Right lung (tissue), 5 donors: ENCODE results near the gene HLA-DMB. TPM values are rescaled to one million over a fixed set of nuclear protein-coding genes. Genes with fewer than 3 reads are reported as not detected.

Source experiments
- DNase-seq, 2 donors: peaks; one replicate each; pipeline ENCODE4 v3.0.0-alpha.2; 2013
- polyA plus RNA-seq, 5 donors: library from polyadenylated mRNA; unstranded; fragments of 120-200 nt; gene quantifications; one replicate each; pipeline versions ENCODE4 v1.2.1 to v1.2.3, GENCODE V29; 2013; ENCODE audit warnings: inconsistent platforms in 1 of 5, low replicate concordance in 1 of 5; ENCODE audit not compliant: insufficient read length in 5 of 5, insufficient read depth in 1 of 5

Gene HLA-DMB
- polyA plus RNA-seq, 5 donors: 7.7 to 11.0 (median 8.4) TPM

DNA sequence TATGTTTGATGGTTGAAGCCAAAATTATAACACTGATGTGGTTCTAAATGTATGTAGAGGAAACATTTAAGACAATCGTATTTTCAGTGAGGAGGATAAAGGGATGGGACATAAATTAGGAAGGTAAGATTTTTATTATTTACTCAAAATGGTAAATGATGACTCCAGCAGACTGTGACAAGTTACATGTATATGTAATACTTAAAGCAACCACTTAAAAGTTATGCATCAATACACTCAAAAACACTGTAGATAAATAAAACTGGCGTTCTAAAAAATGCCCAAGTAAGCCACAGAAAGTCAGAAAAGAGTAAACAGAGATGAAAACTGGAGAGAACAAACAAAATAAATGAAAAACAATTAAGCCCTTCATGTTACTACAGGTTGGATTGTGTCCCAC lies 18.7 kb downstream of the HLA-DMB start:
- DNase-seq: no peak

- DNase-seq: no peak
Measured at GRCh38 chr6:32920715-32921114, 20.1 kb downstream of the HLA-DMB start.

- no peak for DNase-seq
Measured at GRCh38 chr6:32912951-32913350, 27.9 kb downstream of the HLA-DMB start.

DNA sequence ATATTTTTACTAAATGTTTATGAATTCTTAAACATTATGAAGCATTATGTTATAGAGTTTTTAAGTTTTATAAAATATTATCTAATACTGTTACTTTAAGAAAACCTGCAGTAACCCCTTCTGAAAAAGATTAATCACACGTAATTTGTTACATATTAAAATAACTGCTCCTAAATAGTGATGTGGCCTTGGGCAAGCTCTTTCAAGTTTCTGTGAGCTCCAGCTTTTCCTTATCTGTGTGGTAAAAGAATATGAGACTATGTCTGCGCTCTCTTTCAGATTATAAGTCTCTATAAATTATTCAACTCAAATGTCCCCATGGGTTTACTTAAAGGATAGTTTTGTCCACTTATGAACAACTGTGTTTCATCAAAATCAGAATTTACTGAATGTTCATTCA lies 31.9 kb downstream of the HLA-DMB start:
- no peak for DNase-seq

DNA sequence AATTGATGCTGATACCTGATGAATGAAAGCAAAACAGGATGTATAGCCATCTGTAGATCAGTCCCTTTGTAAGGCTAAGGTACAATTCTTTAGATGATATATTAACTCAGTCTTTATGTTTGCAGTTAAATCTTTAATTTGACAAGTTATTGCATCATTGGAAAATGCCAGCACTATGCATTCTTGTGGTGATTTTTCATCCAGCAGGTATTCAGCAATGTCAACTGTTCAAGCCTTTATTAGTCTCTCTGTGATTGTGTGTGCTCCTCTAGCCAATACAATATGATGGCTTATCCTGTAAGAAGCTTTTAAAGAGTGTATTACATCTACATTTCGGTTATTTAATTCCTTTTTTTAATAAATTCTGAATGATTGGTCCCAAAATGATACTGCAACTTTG lies 34.3 kb downstream of the HLA-DMB start:
- DNase-seq: no peak

DNA sequence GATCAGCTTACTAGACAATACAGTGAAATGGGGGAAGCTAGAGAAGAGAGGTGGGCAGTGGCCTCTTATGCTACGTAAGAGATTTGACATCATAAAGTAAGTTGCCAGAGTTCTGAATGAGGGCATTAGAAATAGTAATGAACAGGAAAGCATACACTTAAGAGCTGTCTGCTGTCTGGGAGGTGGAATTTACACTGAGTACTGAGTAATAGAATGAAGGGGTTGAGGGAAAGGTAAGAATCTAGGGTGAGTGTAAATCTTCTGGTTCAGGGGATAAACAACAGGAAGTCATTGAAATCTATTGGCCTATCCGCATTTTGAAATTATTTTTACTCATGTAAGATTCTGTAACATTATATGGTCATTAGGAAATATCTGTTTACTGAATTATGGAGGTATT lies 35.8 kb downstream of the HLA-DMB start:
- DNase-seq: no peak

DNA sequence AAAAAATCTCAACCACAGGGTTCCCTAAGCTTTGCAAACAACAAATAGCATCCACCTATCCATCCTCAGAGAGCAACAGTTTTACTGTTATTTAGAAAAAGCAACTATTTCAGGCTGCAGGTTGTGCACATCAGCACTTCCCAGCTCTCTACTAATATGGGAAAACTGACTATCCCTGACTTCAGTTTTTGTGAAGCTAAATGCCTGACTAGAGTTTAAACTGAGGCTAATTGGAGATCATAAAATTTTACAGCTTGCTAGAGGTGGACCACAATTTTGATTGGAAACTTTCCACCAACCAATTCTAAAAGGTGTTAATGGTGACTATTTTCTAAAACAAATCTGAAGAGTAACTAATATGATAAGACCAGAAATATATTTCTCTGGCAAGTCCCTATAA lies 36.9 kb downstream of the HLA-DMB start:
- no peak for DNase-seq

- DNase-seq: no peak
Measured at GRCh38 chr6:32895006-32895345, 45.9 kb downstream of the HLA-DMB start.

GRCh38 chr6:32894085-32895005 lies 46.5 kb downstream of the HLA-DMB start:
- peak; percentile 96 to 97 for DNase-seq

- DNase-seq: no peak
Measured at GRCh38 chr6:32890831-32891230, 50.0 kb downstream of the HLA-DMB start.

- no peak for DNase-seq
Measured at GRCh38 chr6:32889533-32889932, 51.3 kb downstream of the HLA-DMB start.

GRCh38 chr6:32888576-32888975 lies 52.3 kb downstream of the HLA-DMB start:
- no peak for DNase-seq

DNA sequence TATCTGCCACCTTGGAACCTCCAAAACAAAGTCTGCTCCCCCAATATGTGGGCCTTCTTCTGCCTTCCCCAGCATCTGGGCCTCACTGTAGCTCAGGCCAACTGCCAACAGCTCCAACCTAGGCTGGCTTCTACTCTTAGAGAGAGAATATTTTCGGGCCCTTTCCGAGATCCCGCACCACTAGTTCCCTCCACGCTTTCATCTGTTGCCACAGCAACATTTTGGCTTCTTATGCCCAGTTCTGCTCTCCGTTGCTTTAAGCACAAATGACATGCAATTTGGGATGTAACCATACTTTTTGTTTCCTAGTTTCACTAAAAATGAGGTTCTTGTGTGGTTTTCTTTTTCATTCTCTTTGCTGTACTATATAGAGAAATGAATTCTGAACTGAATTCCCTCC lies 53.2 kb downstream of the HLA-DMB start:
- no peak for DNase-seq

- no peak for DNase-seq
Measured at GRCh38 chr6:32886681-32887383, 54.0 kb downstream of the HLA-DMB start.

DNA sequence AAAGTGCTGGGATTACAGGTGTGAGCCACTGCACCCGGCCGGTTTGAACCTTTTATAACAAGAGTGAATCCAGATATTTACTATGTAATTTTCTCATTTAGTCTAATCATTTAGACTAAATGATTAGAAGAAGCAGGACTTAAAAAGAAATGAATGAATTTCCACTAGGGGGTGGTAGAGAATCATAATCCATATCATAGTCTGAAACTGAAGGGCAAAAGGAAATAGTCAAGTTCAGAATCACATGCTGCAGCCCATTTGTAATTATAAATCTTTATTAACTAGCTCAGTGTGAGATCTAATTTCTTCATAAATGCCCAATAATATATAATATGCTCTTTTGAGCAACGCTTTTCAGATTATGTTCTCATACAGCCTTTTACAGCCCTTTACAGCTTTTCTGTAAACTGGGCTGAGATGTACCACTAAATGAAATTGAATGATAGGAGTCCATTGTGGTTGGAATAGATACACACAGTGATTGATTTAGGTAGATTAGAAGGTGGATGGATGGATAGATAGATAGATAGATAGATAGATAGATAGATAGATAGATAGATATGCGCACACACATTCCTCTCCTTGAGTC lies 55.0 kb downstream of the HLA-DMB start:
- DNase-seq: peak; percentile 47 to 60

Other genes with a start within 250 kb of the HLA-DMB start
- gene HLA-DQA2, start 199.6 kb downstream of the HLA-DMB start, polyA plus RNA-seq: 1 to 10 TPM in 4 of 5 donors, under 1 TPM in 1; 0.45 to 2.0 (median 1.2) TPM
- 1 to 10 TPM in 3 of 5 donors, under 1 TPM in 2; 0.27 to 2.1 (median 1.1) TPM for gene HLA-DQB2, start 177.5 kb downstream of the HLA-DMB start, polyA plus RNA-seq
- gene HLA-DOB, start 124.0 kb downstream of the HLA-DMB start, polyA plus RNA-seq: under 1 TPM; 0.27 to 0.63 (median 0.38) TPM
- gene TAP2, start 102.3 kb downstream of the HLA-DMB start, polyA plus RNA-seq: 10 to 100 TPM; 14.7 to 19.6 (median 16.6) TPM
- 10 to 100 TPM; 39.7 to 43.3 (median 41.6) TPM for gene PSMB8, start 97.0 kb downstream of the HLA-DMB start, polyA plus RNA-seq
- 10 to 100 TPM; 18.2 to 22.5 (median 20.2) TPM for gene TAP1, start 87.3 kb downstream of the HLA-DMB start, polyA plus RNA-seq
- gene PSMB9, start 86.8 kb downstream of the HLA-DMB start, polyA plus RNA-seq: 10 to 100 TPM; 13.6 to 17.0 (median 15.4) TPM
- 10 to 100 TPM in 4 of 5 donors, 1 to 10 TPM in 1; 9.9 to 22.1 (median 11.2) TPM for gene HLA-DMA, start 12.1 kb upstream of the HLA-DMB start, polyA plus RNA-seq
- gene BRD2, start 27.6 kb upstream of the HLA-DMB start, polyA plus RNA-seq: 100 to 1,000 TPM; 288 to 321 (median 308) TPM
- 1 to 10 TPM; 1.7 to 3.6 (median 2.8) TPM for gene HLA-DOA, start 68.6 kb upstream of the HLA-DMB start, polyA plus RNA-seq
- gene HLA-DPA1, start 132.6 kb upstream of the HLA-DMB start, polyA plus RNA-seq: 10 to 100 TPM; 33.0 to 44.8 (median 33.5) TPM
- 10 to 100 TPM; 20.2 to 28.5 (median 25.6) TPM for gene HLA-DPB1, start 135.0 kb upstream of the HLA-DMB start, polyA plus RNA-seq